ENCODE results near the gene CCSER1.

GRCh38 chr4:91114386-91114785 lies 987.2 kb downstream of the CCSER1 start:
- TF ChIP-seq, protein P1, sequence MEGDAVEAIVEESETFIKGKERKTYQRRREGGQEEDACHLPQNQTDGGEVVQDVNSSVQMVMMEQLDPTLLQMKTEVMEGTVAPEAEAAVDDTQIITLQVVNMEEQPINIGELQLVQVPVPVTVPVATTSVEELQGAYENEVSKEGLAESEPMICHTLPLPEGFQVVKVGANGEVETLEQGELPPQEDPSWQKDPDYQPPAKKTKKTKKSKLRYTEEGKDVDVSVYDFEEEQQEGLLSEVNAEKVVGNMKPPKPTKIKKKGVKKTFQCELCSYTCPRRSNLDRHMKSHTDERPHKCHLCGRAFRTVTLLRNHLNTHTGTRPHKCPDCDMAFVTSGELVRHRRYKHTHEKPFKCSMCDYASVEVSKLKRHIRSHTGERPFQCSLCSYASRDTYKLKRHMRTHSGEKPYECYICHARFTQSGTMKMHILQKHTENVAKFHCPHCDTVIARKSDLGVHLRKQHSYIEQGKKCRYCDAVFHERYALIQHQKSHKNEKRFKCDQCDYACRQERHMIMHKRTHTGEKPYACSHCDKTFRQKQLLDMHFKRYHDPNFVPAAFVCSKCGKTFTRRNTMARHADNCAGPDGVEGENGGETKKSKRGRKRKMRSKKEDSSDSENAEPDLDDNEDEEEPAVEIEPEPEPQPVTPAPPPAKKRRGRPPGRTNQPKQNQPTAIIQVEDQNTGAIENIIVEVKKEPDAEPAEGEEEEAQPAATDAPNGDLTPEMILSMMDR (conservative IDR thresholded peaks at IDR 0.05 in 1 of 2, IDR thresholded peaks at IDR 0.05 in 1 of 2; ENCODE audit: extremely low read depth in 1 of 2, insufficient read depth in 1 of 2, low read depth in 1 of 2, low read length in 2 of 2), result no peak
- no peak for TF ChIP-seq EZH2 (IDR thresholded peaks at IDR 0.05; ENCODE audit: borderline replicate concordance, low read length)

Measured in mammary epithelial cell (primary cell).